NOMO-1 (cell line): ENCODE measurements around the gene ATP11C.
"Not testable (repeated sequence)": the region's sequence is repeated elsewhere in the genome, so short reads cannot be mapped to it uniquely, and the experiment has no call there.

Source experiments
- DNase-seq, 2 experiments: peaks; one replicate each; lab custom pipeline; 2025; ENCODE audit not compliant: unreplicated experiment in 2 of 2; lab: John Stamatoyannopoulos, UW

Gene ATP11C

DNA sequence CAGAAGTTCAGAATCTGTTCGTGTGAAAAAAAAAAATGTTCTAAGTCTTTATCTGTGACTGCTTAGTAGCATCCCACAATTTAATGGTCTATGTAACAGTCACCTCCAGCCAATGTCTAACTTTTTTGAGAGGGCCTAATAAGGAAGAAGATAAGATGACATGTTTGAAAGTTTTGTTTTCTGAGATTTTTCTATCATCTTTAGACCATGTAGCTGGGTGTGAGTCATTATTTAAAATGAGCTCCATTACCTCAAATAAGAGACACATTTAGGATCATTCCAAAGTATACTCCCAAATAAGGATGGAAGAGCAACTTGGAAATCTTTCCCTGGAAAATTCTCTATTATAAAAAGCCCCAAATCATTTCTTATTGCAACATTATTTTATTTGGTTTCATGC is 196.7 kb downstream of the ATP11C start:
- DNase-seq: no peak

DNA sequence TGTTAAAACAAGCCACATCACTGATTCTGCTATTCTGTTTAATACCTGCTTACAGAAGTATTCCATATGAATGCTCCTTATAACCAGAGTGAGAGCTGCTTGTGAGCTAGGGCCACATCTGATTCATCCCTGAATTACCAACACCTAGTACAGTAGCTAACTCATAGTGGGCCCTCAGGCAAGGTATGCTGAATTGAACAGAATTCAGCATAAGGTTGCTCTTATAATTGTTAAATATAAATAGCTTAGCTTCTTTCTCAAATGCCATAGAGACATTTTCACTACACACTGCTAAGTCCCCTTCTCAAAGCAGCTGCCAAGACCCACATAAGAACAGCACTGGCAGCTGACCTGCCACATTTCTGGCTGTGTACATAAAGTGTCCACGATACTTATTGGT is 197.9 kb downstream of the ATP11C start:
- DNase-seq: no peak

DNA sequence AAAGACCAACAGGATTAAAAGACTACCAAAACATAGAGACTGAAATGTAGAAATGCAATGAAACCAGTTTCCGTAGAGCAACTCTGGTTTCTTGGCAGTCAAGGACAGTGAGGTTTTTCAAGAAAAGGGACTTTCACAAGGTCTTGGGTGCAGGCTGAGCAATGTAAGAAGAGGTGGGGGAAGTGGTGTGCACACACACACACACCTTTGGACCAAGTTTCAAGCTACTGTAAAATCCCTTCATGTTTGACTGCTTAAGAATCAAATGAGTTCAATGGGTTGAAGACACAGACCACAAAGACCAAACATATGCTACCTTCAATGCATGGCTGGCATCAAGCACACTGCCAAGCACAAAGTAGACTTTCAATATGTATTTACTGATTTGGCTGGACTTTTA is 207.1 kb downstream of the ATP11C start:
- DNase-seq: no peak

DNA sequence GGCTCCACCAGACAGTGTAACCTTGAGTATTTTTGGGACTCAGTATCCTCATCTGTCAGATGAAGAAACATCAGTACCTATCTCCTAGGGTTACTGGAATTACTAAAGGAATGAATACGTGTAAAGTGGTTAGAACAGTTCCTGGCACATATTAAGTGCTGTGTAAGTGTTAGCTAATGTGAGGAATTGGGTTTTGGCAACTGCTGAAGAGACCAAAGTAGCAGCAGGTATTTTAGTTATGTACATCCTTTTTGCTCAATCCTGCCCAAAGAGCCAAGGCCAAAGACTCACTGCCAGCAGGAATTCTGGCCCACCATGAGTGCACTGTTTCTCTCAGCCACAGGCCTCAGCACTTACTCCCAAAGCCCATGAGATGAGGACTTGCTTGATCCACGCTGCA is 208.2 kb downstream of the ATP11C start:
- DNase-seq: no peak

DNA sequence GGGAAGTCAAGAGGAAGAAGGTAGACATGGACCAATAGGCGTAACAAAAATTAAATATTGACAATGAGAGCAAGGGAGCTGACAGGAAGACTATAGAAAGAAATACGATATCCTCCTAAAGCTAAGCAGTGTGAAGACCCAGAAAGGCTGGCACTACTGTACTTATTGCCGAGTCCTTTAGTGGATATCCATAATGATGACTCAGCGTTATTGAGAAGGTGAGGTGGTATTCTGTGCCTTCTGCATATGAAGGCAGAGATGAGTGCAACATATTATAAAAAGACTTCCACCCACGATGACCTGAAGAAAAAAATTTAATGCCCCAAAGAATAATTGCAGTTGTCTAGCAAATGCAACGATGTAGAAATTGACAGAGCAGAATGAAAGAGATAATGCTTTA is 211.9 kb downstream of the ATP11C start:
- no peak for DNase-seq

DNA sequence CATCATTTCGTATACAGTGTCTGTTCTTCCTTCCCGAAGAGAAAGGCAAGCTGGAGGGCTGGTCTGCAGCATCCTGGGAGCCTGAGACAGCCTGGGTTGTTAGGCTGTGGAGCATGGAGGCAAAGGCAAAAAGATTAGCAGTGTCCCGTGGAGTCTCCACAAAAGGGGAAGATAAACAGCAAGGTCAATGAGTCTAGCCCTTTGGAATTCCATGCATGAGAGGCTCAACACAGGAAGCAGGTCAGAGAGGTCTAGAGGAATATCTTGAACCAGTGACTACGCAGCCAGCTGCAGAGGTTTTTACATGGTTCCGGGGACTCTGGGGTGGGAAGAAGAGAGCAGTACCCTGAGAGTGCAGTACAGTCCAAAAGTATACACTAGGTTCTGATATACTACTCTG is 212.7 kb downstream of the ATP11C start:
- no peak for DNase-seq

DNA sequence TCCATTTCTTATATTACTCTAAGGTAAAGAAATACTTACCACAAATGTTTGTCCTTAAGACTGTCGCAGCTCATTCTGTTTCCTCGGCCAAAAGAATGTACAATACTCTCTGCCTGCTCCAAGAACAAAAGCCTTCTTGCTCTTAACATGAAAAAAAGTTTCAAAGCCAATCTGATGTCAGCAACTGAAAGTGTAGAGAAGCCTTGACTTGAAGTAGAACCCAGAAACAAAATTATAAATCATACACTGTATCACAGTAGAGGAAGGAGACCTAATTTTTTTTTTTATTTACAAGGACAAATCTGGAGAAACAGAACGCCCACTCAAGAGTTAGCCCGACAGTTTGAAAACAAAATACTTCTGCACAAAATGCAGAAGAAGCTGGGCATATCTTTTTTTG is 224.8 kb downstream of the ATP11C start, which contains the start of gene MCF2:
MCF2 (minus strand) TSS at position 101 of the 400 bp plus-strand sequence. CDS start 56,423 bp downstream, outside the sequence.
- no peak for DNase-seq

DNA sequence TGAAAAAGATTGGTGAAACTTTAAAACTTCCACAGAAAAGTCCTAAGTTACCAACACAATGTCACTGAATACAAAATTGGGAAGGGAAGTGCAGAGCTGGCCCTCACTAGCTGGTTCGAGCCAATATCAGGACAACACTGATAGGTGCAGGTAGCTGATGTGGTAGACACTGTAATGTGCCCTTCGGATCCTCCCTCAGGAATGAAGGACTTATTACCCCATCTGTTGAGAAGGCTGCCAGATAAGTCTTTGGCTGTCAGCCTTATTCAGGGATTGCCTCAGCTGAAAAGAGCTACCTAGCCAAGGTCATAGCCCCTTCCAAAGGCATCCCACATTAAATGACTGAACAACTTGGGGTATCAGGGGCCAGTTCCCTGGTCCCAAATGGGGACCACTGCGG is 230.2 kb downstream of the ATP11C start:
- no peak for DNase-seq

DNA sequence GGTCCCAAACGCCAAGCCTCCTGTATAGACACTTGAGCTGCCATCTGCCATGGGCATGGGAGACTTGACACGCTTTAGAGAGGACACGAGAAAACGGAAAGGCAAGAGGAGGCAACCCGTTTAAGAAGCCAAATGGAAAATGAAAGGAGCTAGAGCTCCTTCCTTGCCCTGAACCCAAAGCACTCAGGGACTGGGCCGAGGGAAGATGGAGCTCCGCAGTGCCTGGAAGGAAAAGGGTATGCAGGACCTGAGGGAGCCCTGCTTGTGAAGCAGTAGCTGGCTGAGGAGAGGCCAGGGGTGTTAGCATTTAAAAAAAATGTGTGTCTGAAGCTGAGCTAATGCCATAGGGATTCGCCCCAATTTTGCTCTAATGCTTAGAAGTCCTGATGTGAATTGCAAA is 239.9 kb downstream of the ATP11C start:
- DNase-seq: no peak

DNA sequence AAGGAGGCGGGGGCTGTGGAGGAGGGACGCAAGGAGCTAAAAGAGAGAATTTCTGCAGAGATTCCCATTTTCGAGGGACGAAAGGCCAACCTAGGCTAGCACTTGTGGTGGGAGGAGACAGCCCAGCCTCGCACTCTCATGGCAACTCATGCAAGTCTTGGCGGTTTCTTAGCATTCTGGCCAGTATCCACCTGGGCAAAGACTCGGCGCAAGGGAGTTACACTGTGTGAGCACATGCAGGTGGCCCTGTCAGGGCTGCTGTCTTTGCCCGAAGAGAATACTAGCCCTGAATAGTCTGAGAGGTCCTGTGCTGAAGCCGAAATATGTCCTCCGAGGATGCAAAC is 240.4 kb downstream of the ATP11C start:
- no peak for DNase-seq

DNA sequence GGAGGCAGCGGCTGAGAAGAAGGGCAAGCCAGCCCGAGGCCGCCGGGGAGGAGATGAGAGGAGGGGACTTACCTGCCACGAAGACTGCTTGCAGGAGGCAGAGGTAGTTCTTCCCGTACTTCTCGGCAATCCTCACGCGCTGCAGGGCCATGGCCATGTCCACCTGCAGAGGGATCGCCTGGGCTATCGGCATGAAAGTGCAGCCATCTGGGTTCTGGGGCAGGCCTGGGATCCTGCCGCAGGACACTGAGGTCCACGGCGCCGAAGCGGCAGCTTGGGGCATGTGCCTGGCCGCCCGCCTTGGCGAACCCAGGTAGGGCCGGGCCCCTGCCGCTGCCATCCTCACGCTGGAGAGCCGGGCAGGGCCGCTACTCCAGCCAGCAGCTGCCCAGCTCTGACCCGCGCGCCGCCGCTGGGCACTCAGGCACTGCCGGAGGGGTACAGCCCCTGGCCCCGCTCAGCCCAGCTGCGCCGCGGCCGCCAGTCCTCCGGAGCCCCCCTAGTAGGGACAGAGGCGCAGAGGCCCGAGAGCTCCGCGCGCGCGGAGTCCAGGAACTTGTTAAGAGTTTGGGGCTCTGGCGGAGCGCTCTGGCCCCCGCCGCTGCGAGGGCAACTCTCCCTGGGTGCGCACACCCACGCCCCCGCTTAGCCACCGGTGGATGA is 240.9 kb downstream of the ATP11C start:
- DNase-seq: no peak

DNA sequence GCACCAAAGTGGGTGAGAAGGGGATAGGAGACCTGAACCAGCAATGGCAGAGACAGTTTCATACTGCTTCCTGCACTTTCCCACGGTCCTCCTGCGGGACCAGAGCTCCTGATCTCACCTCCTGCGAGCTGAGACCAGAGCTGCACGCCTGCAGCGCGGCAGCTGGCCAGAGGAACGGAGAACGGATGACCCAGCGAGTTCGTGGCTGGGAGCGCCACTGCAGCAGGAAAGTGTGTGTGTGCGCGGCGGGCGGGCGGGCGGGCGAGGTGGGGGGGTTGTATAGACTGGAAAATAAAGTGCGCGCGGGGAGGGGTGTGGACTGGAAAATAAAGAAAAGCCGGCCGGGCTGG is 241.4 kb downstream of the ATP11C start:
- DNase-seq: no peak

DNA sequence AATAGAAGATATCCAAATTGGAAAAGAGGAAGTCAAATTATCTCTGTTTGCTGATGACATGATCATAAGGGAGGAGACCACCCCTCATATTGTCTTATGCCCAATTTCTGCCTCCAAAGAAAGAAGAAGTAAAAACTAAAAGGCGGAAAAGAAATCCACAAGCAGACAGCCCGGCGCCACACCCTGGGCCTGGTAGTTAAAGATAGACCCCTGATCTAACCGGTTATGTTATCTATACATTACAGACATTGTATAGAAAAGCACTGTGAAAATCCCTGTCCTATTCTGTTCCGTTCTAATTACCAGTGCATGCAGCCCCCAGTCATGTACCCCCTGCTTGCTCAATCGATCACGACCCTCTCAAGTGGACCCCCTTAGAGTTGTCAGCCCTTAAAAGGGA is 247.7 kb downstream of the ATP11C start:
- DNase-seq: not testable (repeated sequence)

DNA sequence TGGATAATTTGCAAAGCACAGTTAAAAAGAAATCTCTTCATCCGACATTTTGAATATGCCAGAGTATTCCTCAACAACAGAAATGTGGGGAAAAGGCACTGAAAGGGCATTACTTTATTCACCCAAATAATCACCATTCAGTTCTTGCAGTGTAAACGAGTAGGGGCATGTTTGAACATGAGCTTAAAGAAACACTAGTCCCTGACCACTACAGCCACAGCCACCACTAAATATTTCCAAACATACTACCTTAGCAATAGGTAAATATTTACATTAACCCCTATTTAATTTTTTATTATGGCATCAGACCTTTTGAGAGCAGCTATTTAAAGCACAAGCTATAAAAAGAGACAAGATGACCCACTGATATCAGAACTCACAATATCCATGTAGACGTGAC is 252.5 kb downstream of the ATP11C start:
- DNase-seq: no peak
